NCI-H1092 treated with DMSO at 0.1 percent for 48 hours (cell line): ENCODE measurements around the gene ADM5.
A peak's percentile ranks its signal among the peaks of the same experiment; 100 is the strongest.

Source experiments
- DNase-seq: peaks from one replicate; lab custom pipeline; 2025; lab: John Stamatoyannopoulos, UW

Gene ADM5

DNA sequence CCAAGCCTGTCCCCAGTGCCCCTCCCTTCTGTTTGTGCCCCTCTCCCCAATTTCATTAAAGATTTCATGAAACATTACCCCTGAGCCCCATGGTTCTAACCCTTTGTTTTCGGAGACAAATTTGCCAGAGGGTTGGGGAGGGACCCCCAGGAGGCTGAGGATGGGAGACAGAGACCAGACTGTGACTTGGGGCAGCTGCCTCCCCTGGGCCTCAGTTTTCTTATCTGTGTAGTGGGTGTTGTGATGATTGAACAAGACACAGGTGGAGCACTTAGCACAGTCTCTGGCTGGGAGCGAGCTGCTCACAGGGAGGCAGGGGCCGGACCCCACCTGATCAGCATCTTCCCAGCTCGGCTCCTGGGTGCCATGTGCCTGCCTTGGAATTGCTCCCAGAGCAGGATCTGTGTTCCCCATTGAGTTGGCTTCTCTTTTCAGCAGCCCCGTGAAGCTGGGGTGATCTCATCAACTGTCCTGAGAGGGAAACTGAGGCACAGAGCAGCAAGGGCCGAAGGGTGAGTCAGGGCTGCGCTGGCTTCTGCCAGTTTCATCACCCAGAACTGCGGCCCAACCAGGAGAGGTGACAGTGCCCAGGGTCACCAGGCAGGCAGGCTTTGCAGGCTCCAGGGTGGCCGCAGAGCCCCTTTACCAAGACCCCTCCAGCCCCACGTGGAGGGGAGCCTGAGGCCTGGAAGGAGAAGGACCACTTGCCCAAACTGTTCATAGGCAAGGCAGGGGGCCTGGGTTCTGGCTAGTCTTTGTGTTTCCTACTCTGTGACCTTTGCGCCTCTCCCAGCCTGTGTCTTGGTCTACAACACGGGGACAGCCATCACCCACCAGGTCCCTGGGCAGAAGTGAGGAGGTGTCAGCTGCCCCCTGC is 30.6 kb upstream of the ADM5 start:
- no peak for DNase-seq

DNA sequence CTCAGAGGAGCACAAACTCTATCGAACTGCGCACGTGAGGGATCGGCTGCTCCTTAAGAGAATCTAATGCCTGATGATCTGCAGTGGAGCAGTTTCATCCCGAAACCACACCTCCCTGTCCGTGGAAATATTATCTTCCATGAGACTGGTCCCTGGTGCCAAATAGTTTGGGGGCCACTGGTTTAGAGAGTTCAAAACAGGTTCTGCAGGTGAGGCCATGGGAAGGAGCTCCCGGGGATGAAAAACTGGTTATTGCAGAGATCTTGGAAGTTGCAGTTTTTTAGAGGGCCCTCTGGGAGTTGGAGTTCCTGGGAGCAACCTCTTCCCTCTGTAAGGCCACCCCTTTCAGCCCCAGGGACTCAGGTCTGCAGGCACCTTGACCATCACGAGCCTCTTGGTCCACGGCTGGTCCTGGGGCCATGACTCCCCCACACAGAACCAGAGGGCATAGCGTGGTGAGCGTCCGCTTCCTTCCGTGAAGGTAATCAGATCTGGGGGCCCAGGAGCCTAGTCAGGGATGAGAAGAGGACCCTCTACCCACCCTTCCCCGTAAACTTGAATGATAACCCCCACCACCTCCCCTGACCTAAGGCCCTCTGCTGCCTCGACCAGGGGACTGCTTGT is 28.9 kb upstream of the ADM5 start:
- DNase-seq, result no peak

DNA sequence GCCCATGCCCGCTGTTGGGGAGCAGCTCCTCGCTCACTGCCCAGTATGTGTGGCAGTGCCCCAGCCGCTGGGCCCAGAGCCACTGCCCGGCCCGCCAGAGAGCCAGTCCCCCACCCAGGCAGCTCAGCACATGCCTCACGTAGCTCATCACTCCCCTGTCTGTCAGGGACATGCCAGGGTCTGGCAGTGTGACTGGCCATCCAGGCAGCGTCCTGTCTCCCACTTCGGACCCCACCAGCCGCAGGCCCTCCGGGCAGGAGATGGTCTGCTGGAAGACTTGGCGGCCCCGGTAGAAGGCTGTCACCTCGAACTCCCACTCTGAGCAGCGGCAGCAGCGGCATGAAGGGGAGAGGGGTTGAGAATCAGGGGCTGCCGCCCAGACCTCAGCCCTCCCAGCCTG is 27.4 kb upstream of the ADM5 start:
- DNase-seq, result no peak

DNA sequence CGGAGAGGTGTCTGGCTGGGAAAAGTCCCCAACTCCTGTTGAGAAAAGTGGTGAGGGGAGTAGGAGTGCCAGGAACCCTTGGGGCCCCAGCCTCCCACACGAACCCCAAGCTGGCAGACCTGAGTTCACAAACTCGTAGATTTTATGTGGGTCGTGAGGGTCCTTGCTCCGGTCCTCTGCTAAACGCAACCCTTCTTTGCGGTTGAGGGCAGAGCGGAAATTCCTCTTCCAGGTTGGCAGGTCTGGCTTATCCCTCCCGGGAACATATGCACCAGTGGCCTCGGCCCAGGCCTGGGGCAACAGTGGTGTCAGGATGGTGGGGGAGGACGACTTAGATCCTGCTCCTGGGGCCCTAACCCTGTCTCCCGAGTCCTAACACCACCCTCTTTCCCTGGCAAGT is 26.2 kb upstream of the ADM5 start:
- no peak for DNase-seq

DNA sequence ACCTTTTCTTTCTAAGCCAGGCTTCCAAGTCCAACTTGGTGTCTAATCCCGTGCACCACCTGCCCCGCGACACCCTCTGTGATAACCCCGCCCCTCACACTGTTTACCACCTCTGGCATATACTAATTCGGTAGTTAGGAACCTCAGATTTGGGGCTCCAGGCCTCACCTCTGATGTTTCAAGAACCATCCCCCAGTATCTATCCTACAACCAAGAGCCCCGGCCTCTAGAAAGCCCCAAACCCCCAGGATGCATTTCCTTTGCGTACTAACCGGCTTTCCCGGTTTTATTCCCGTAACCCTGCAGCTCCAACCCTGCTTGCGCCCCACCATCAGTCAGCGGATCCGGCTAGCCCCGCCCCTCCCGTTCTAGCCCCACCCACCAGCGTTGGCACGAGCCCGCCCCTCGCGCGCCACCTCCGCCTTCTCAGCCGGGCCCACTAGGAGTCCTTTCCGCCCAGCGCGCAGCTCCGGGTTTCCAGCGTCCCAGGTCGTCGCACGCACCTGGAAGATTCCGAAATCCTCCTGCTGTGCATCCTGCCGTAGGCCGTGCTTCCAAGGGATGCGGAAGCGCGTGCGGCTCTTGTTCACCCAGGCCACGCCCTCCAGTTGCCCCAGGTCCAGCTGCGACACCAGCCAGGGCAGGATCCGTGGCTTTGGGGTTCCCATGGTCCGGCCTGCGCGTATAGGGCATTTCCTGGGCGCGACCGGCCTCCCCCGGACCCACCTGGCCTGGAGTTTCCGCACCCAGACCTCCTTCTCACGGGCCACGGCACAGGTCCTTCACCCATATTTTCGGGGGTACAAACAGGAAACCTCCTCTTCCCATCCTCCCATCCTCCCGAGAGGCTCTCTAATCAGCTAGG is 25.0 kb upstream of the ADM5 start:
- DNase-seq, result peak; percentile 63

- no peak for DNase-seq
Measured at GRCh38 chr19:49665036-49665350, 24.4 kb upstream of the ADM5 start.

GRCh38 chr19:49665351-49666119 is 23.9 kb upstream of the ADM5 start, which contains the start of the genes BCL2L12 and IRF3:
Gene BCL2L12 (plus strand): TSS chr19:49665933. CDS start chr19:49666693, 760 bp downstream.
Gene IRF3 (minus strand): TSS chr19:49665857. CDS start chr19:49664838, 1,019 bp downstream.
- peak; percentile 67 for DNase-seq

DNA sequence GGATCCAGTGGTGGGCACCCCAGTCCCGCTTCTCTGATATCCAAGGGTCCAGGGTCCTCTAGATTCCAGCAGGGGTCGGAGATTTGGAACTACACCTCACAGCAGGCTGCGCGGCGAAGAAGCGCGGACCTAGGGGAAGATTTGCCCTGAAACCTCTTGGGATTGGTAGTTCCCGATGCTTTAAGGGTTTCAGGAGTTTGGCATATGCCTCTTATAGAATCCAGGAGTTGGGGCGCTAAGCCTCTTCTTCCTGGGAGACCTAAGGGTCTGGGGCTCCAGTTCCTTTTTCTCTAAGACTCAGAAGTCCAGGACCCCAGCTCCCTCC is 23.3 kb upstream of the ADM5 start:
- DNase-seq, result no peak

DNA sequence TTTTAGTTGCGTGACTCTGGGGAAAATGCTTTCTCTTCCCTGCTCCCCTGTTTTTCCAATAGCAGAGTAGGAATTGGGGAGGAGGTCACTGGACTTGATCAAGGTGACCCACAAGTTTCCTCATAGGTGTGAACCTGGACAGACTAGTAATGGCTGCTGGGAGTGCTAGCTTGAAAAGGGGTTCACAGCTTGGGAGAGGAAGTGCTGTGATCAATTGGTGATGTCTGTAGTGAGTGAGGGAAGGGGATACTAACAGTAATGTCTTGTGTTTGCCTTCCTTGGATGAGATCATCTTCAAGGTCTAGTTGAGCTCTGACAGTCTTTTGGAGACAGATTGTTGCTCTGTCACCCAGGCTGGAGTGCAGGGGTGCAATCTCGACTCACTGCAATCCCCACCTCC is 21.9 kb upstream of the ADM5 start:
- DNase-seq, result no peak

- no peak for DNase-seq
Measured at GRCh38 chr19:49669516-49669915, 19.9 kb upstream of the ADM5 start.

- peak; percentile 84 for DNase-seq
Measured at GRCh38 chr19:49672131-49672919, 17.1 kb upstream of the ADM5 start.

- peak; percentile 95 for DNase-seq
Measured at GRCh38 chr19:49676136-49676783, 13.1 kb upstream of the ADM5 start.

GRCh38 chr19:49676784-49677230 is 12.6 kb upstream of the ADM5 start:
- DNase-seq, result peak; percentile 98

- peak; percentile 65 for DNase-seq
Measured at GRCh38 chr19:49677231-49677900, 12.0 kb upstream of the ADM5 start, which contains the start of gene PRMT1. Gene PRMT1 (plus strand): TSS chr19:49677271. CDS start chr19:49677281, 10 bp downstream.

GRCh38 chr19:49677901-49678674 is 11.3 kb upstream of the ADM5 start:
- peak; percentile 48 for DNase-seq

- no peak for DNase-seq
Measured at GRCh38 chr19:49678985-49679770, 10.2 kb upstream of the ADM5 start.

DNA sequence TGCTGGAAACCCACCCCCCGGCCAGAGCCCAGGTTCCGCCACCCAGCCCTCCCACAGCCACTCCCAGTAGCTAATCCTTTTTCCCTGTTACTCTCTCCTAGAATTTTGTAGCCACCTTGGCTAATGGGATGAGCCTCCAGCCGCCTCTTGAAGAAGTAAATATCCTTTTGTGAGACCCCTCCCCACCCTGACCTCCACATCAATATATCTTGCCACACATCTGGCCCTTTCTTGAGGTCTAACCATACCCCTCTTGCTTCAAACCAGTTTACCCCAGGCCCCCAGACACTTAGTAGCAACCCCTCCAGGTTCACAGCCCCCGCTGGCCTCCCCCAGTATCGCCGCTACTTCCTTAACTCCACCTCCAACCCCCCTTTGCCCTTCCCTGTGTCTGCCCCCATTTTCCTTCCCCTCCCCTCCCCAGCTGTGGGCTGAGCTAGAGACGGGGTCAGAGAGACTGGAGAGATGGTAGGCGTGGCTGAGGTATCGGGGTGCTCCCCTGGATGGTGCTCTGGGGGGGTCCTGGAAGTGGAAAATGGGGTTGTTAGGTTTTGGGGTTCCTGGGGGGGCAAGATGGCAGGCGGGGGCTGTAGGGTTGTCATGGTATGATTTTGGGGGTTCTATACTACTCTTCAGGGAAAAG is 9.5 kb upstream of the ADM5 start:
- no peak for DNase-seq
